ENCODE data around the gene SHD.

GRCh38 chr19:4234862-4235201 is 44.2 kb upstream of the SHD start:
- TF ChIP-seq CTCF (IDR thresholded peaks at IDR 0.05) = no peak
- no peak for TF ChIP-seq POLR2A (IDR thresholded peaks at IDR 0.05)
